BJ (cell line): Measurements from ENCODE around the gene CD36. TPM values are rescaled to one million over a fixed set of nuclear protein-coding genes. Genes with fewer than 3 reads are reported as not detected.

ENCODE experiments used
- CTCF ChIA-PET: fragments of 350-600 bp; formaldehyde crosslinking; extraction: SDS; loops from one replicate; lab custom pipeline; 2021; ENCODE audit warnings: antibody characterized with exemption, inconsistent platforms; lab: Yijun Ruan, JAX
- POLR2A ChIA-PET: fragments of 300-600 bp; sonication (Branson Sonifier 250); formaldehyde crosslinking; extraction: SDS; loops from one replicate; lab custom pipeline; 2021; ENCODE audit warnings: antibody characterized with exemption; lab: Charles Lee
- DNase-seq: peaks from one replicate; pipeline ENCODE4 v3.0.0-alpha.2; 2011; ENCODE audit warnings: low read depth
- H3K27me3 ChIP-seq: 2 replicates; pipeline ENCODE4 v1.6.0; 2011; ENCODE audit warnings: low read length; ENCODE audit not compliant: control insufficient read depth, insufficient read depth
- H3K36me3 ChIP-seq: 2 replicates; pipeline ENCODE4 v1.5.1; 2011; ENCODE audit warnings: low read length; ENCODE audit not compliant: control insufficient read depth, insufficient read depth
- H3K4me3 ChIP-seq: 2 replicates; pipeline ENCODE4 v1.5.1; 2011; ENCODE audit warnings: low read depth, mild to moderate bottlenecking, control low read depth, low read length
- polyA minus RNA-seq: library from RNA; depleted of rRNA, polyadenylated mRNA; stranded (reverse); fragments of >200 nt; gene quantifications from 2 replicates; pipeline ENCODE4 v1.2.3, GENCODE V29; 2011; rRNA and poly(A)+ RNA removed
- polyA plus RNA-seq: library from polyadenylated mRNA; depleted of rRNA; stranded (reverse); fragments of >200 nt; gene quantifications from 2 replicates; pipeline ENCODE4 v1.2.3, GENCODE V29; 2011; rRNA removed
- TF ChIP-seq, protein P1 (sequence below): IDR thresholded peaks from 2 replicates; pipeline ENCODE4 v1.5.1; 2011; ENCODE audit warnings: low read depth, mild to moderate bottlenecking, control low read depth, inconsistent platforms, low read length, moderate library complexity; ENCODE audit not compliant: insufficient read depth

CD36 gene
- polyA plus RNA-seq, result 0.34 and 1.2 TPM in 2 replicates
- 0.31 and 1.2 TPM in 2 replicates for polyA minus RNA-seq

DNA sequence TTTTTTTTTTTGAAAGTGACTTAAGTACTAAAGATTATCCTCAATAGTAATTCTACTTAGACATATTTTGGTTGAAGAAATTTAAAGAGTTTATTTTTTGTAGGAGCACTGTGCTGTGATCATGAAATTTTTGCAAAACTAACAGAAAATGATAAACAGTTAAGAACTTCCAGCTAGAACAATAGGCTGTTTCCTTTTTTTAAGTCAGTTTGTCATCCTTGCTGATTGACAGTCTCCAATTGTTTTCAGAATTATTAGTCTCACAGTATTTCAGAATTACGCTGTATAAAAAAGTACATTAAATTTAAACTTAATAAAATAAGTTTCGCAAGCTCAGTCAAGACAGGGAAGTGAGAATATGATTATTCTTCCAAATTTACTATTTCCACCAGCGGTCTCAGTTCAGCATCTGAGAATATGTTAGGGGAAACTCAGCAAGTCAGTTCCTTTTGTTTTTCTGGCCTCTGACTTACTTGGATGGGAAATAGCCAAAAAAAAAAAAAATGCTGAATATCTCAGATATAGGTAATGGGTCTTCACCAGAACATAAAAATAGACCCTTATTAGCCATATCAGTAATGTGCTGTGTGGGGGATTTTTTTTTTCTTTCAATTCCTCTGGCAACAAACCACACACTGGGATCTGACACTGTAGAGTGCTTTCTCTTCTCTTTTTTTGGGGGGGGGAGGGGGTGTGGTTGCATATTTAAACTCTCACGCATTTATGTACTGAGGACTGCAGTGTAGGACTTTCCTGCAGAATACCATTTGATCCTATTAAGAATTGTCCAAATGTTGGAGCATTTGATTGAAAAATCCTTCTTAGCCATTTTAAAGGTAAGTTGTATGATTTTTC is at the start of gene CD36:
CD36 (plus strand) TSS at position 732 of the 855 bp plus-strand sequence. CDS start 8,099 bp downstream, outside the sequence.
- POLR2A ChIA-PET, result no interaction called here
- H3K4me3 ChIP-seq, result no peak within 1 kb of the TSS
- CTCF ChIA-PET, result no interaction called here
- TF ChIP-seq, protein P1, sequence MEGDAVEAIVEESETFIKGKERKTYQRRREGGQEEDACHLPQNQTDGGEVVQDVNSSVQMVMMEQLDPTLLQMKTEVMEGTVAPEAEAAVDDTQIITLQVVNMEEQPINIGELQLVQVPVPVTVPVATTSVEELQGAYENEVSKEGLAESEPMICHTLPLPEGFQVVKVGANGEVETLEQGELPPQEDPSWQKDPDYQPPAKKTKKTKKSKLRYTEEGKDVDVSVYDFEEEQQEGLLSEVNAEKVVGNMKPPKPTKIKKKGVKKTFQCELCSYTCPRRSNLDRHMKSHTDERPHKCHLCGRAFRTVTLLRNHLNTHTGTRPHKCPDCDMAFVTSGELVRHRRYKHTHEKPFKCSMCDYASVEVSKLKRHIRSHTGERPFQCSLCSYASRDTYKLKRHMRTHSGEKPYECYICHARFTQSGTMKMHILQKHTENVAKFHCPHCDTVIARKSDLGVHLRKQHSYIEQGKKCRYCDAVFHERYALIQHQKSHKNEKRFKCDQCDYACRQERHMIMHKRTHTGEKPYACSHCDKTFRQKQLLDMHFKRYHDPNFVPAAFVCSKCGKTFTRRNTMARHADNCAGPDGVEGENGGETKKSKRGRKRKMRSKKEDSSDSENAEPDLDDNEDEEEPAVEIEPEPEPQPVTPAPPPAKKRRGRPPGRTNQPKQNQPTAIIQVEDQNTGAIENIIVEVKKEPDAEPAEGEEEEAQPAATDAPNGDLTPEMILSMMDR, result no peak
- H3K36me3 ChIP-seq, result no peaks in the 10 kb centered on the region
- no peak for DNase-seq
- no peaks in the 10 kb centered on the region for H3K27me3 ChIP-seq

DNA sequence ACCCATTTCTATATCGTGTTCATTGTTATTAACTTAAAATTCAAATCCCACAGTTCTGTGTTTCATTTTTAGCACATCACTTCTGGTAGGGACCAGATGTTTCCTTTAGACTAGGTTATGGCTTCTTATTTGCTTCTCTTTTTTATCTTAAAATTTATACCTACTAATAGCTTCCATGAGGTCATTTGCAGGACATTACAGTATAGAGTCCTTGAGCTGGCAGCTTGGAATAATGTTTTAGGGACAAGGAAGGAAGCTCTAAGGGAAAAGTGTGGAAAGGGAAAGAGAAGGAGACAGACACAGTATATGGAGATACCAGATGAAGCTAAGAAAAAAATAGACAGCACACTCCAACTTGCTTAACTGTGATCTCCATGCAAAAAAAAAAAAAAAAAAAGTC is 48.8 kb upstream of the CD36 start:
- CTCF ChIA-PET, result interaction anchor here (1.1 kb wide), 1 partner anchor 16 kb away, joined by 4 read pairs; no protein-coding TSS in a partner anchor
- TF ChIP-seq, protein P1, result no peak
- no peak for DNase-seq
- POLR2A ChIA-PET, result no interaction called here
- H3K27me3 ChIP-seq, result no peaks in the 10 kb centered on the region
- no peaks in the 10 kb centered on the region for H3K36me3 ChIP-seq
- no peak overlapping the region for H3K4me3 ChIP-seq

DNA sequence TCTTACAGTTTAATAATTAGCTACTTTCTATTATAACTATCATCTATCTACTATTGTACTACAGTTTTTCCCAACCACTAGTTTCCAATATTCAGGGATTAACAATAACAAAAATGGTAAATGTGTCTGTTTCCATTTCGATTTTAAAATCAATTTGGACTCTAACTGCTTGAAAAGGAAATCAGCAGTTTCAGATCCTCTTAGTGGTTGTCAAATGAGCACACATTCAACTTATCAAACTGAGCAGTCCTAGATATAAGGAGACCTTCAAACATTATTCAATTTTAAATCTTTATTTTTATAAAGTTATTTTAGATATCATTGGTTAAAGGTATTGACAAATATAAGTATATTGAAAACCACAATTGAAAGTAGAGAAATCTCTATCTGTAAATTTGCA is 46.8 kb upstream of the CD36 start:
- ChIA-PET POLR2A (interaction anchor here (0.6 kb wide), 1 partner anchor 366 kb away, joined by 5 read pairs; no protein-coding TSS in a partner anchor), CTCF (no interaction called here)
- DNase-seq, result no peak
- Histone ChIP-seq H3K36me3 (no peaks in the 10 kb centered on the region), H3K4me3 (no peak overlapping the region), H3K27me3 (no peaks in the 10 kb centered on the region)
- TF ChIP-seq, protein P1, result no peak

DNA sequence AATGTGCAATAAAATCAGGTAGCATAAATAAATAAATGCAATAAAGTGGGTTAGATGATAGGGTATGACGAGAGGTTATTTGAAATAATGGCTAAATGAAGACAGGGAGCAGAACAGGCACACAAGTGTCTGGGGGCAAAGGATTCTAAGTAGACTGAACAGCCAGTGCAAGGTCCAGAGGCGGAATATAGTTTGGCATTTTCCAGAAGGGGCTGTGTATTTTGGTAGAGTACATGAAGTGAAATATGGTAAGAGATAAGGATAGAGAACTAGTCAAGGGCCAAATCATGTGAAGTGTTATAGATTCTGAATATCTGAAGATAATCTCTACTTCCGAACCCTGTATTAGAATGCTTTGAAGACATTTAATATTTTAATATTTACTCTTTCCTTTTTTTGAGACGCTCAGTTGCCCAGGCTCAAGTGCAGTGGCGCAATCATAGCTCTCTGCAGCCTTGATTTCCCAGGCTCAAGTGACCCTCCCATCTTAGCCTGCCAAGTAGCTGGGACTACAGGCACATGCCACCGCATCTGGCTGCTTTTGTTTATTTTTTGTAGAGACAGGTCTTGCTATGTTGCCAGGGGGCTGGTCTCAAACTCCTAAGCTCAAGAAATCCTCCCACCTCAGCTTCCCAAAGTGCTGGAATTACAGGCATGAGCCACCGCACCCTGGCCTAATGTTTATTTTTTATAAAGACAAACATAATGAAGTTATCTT is 44.4 kb upstream of the CD36 start:
- no peak for DNase-seq
- TF ChIP-seq, protein P1, result no peak
- Histone ChIP-seq H3K27me3 (no peaks in the 10 kb centered on the region), H3K4me3 (no peak overlapping the region), H3K36me3 (no peaks in the 10 kb centered on the region)
- CTCF ChIA-PET, result interaction anchor here (0.6 to 0.9 kb wide), 2 partner anchors 29 to 1946 kb away, joined by 3 to 4 read pairs; no protein-coding TSS in a partner anchor
- POLR2A ChIA-PET, result no interaction called here
